Neural cell (in vitro differentiated cells): Measurements from ENCODE around the gene ONECUT3. TPM values are rescaled to one million over a fixed set of nuclear protein-coding genes. Genes with fewer than 3 reads are reported as not detected.

Experiments used
- H2AFZ ChIP-seq: fragments of 200-600, 300-800 bp; sonication (generic), shearing (Covaris generic); 2 replicates; pipeline ENCODE4 v1.6.0; 2014; ENCODE audit warnings: low read depth, mild to moderate bottlenecking, antibody characterized with exemption, low read length, moderate library complexity
- H3F3A ChIP-seq: fragments of 200-600 bp; shearing (Covaris generic); 2 replicates; pipeline ENCODE4 v1.6.1; 2016; ENCODE audit warnings: mild to moderate bottlenecking, moderate library complexity, mixed read lengths, antibody characterized with exemption, low read length; ENCODE audit not compliant: insufficient read depth, poor library complexity, severe bottlenecking
- H3K27ac ChIP-seq: fragments of 200-600, 300-800 bp; sonication (generic), shearing (Covaris generic); 2 replicates; pipeline ENCODE4 v1.5.1; 2014; ENCODE audit warnings: mild to moderate bottlenecking, low read length, moderate library complexity
- H3K27me3 ChIP-seq: fragments of 300-800, 200-600 bp; sonication (generic), shearing (Covaris generic); 2 replicates; pipeline ENCODE4 v1.6.0; 2014; ENCODE audit warnings: mild to moderate bottlenecking, low read depth, low read length, moderate library complexity; ENCODE audit not compliant: insufficient read depth
- H3K36me3 ChIP-seq: fragments of 300-800, 200-600 bp; sonication (generic), shearing (Covaris generic); 2 replicates; pipeline ENCODE4 v1.5.1; 2014; ENCODE audit warnings: mild to moderate bottlenecking, antibody characterized with exemption, low read length, moderate library complexity; ENCODE audit not compliant: insufficient read depth
- H3K4me2 ChIP-seq: fragments of 300-800, 200-600 bp; sonication (generic), shearing (Covaris generic); 2 replicates; pipeline ENCODE4 v1.6.0; 2014; ENCODE audit warnings: mild to moderate bottlenecking, low read length
- H3K4me3 ChIP-seq: fragments of 300-800, 200-600 bp; sonication (generic), shearing (Covaris generic); 2 replicates; pipeline ENCODE4 v1.5.1; 2014; ENCODE audit warnings: mild to moderate bottlenecking, low read length, moderate library complexity
- H3K79me2 ChIP-seq: fragments of 200-600 bp; shearing (Covaris generic); replicated peaks from 2 replicates; pipeline ENCODE4 v1.6.0; 2014; ENCODE audit warnings: mild to moderate bottlenecking, low read length, moderate library complexity; ENCODE audit not compliant: insufficient read depth
- H3K9ac ChIP-seq: fragments of 300-800, 200-600 bp; sonication (generic), shearing (Covaris generic); 2 replicates; pipeline ENCODE4 v1.6.1; 2016; ENCODE audit warnings: mild to moderate bottlenecking, low read length, mixed read lengths
- H3K9me2 ChIP-seq: fragments of 200-600 bp; shearing (Covaris generic); 2 replicates; pipeline ENCODE4 v1.6.1; 2016; ENCODE audit warnings: mild to moderate bottlenecking, low read length, mixed read lengths; ENCODE audit not compliant: insufficient read depth
- H3K9me3 ChIP-seq: fragments of 200-600, 300-800 bp; sonication (generic), shearing (Covaris generic); 2 replicates; pipeline ENCODE4 v1.6.1; 2016; ENCODE audit warnings: mild to moderate bottlenecking, mixed run types, low read length, moderate library complexity, mixed read lengths
- H4K20me1 ChIP-seq: fragments of 200-600 bp; shearing (Covaris generic); 2 replicates; pipeline ENCODE4 v1.6.1; 2016; ENCODE audit warnings: mild to moderate bottlenecking, mixed run types; ENCODE audit not compliant: insufficient read depth
- EP300 ChIP-seq: fragments of 450-650 bp; conservative IDR thresholded peaks from 2 replicates; pipeline ENCODE4 v1.6.1; 2014; ENCODE audit warnings: antibody characterized with exemption, mild to moderate bottlenecking, moderate library complexity; ENCODE audit not compliant: poor library complexity, severe bottlenecking
- EZH2 ChIP-seq: fragments of 200-600, 300-800 bp; shearing (Covaris generic), sonication (generic); IDR thresholded peaks from 2 replicates; pipeline ENCODE4 v1.6.1; 2014; ENCODE audit warnings: antibody characterized with exemption, low read length, borderline replicate concordance, mild to moderate bottlenecking; ENCODE audit not compliant: insufficient read depth, poor library complexity, severe bottlenecking
- MXI1 ChIP-seq: fragments of 450-650 bp; conservative IDR thresholded peaks from 2 replicates; pipeline ENCODE4 v1.6.1; 2014; ENCODE audit warnings: antibody characterized with exemption, mild to moderate bottlenecking; ENCODE audit not compliant: poor library complexity, severe bottlenecking
- POLR2AphosphoS5 ChIP-seq: IDR thresholded peaks from 2 replicates; pipeline ENCODE4 v1.6.1; 2012
- RAD21 ChIP-seq: fragments of 450-650 bp; conservative IDR thresholded peaks from 2 replicates; pipeline ENCODE4 v1.6.1; 2014; ENCODE audit warnings: antibody characterized with exemption, mild to moderate bottlenecking, moderate library complexity
- SMC3 ChIP-seq: fragments of 450-650 bp; conservative IDR thresholded peaks from 2 replicates; pipeline ENCODE4 v1.6.1; 2014; ENCODE audit warnings: antibody characterized with exemption, mild to moderate bottlenecking, moderate library complexity; ENCODE audit not compliant: poor library complexity
- TAF1 ChIP-seq: IDR thresholded peaks from 2 replicates; pipeline ENCODE4 v1.6.1; 2012; ENCODE audit warnings: low read depth
- polyA plus RNA-seq: library from polyadenylated mRNA; depleted of rRNA; stranded (reverse); fragments of >200 nt; gene quantifications from 2 replicates; pipeline ENCODE4 v1.2.3, GENCODE V29; 2014
- TF ChIP-seq, protein P1 (sequence below): IDR thresholded peaks from 2 replicates; pipeline ENCODE4 v1.6.1; 2012; ENCODE audit warnings: borderline replicate concordance
- TF ChIP-seq, protein P2 (sequence below): fragments of 450-650 bp; IDR thresholded peaks from 2 replicates; pipeline ENCODE4 v1.5.1; 2014; ENCODE audit warnings: antibody characterized with exemption, mild to moderate bottlenecking, moderate library complexity; ENCODE audit not compliant: poor library complexity, severe bottlenecking

Gene ONECUT3
- polyA plus RNA-seq, 1 donor from 2014 or later, result 0.45 TPM

DNA sequence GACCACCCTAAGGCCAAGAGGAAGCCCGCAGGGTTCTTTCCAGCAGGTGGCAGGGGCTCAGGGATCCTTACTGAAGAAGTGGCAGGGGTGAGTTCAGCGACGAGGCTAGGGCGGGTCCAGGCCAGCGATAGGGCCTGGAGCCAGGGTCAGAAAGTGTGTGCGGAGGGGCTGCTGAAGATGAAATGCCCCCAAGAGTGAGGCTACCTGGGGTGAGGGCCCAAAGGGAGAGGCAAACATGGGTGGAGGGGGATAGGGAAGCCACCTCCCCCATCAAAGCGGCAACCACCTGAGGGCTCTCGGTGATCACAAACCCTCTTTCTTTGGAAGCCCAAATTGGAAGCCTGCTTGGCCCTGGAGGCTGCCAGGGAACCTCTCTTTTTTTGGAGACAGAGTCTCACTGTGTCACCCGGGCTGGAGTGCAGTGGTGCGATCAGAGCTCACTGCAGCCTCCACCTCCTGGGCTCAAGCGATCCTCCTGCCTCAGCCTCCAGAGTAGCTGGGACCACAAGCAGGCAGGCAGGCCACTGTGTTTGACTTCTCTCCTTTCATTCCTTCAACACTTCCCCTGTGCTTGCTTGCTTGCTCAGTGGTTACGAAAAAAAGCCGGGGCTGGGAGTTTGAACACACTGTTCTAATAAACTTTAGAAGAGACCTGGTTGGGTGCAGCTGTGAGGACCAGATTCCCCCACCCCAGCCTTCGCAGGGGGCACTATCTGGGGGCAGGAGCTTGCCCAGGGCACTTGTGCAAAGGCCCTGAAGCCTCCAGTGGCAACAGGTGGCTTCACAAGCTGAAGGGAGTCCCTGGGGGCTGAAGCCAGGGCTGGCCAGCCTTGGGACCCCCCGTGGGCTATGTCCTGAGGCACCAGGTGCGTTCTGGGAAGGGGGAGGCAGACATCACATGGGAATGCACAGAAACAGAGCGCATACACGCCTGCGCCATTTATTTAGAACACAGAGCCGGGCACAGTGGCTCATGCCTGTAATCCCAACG, 60.2 kb downstream of the ONECUT3 start:
- no peaks in the 10 kb centered on the region for H3K9me3 ChIP-seq
- no peaks in the 10 kb centered on the region for H3K27me3 ChIP-seq
- TF ChIP-seq TAF1, result no peak
- TF ChIP-seq SMC3, result peak; percentile 37
- peak overlapping the region; percentile 71 for H3K9ac ChIP-seq
- H4K20me1 ChIP-seq, result no peaks in the 10 kb centered on the region
- H3K4me3 ChIP-seq, result peak overlapping the region; percentile 81
- no peaks in the 10 kb centered on the region for H3F3A ChIP-seq
- no peak overlapping the region for H3K27ac ChIP-seq
- H3K4me2 ChIP-seq, result peak overlapping the region; percentile 77
- no peaks in the 10 kb centered on the region for H3K9me2 ChIP-seq
- H3K79me2 ChIP-seq, result no peaks in the 10 kb centered on the region
- no peaks in the 10 kb centered on the region for H3K36me3 ChIP-seq
- H2AFZ ChIP-seq, result no peak overlapping the region

DNA sequence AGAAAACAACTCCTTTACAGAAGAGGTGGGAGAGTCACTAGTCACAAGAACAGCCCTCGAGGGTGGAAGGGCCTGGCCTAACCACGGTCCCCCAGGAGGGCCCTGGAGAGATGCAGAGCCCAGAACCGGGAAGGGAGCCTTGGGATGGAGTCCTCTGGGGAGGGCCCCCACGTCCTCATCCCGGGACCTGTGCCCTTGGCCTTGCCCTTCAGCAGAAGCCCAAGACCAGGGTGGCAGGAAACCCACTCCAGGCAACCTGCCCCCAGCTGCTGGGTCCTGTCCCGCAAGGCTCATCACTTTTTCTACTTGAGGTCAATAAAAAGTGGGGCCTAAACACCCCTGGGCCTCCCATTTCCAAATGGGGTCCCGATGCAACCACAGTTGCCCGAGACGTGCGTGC, 61.1 kb downstream of the ONECUT3 start:
- H3F3A ChIP-seq, result no peaks in the 10 kb centered on the region
- no peaks in the 10 kb centered on the region for H4K20me1 ChIP-seq
- H3K9ac ChIP-seq, result no peak overlapping the region
- H3K27ac ChIP-seq, result no peak overlapping the region
- no peaks in the 10 kb centered on the region for H3K9me3 ChIP-seq
- H3K79me2 ChIP-seq, result no peaks in the 10 kb centered on the region
- H3K36me3 ChIP-seq, result no peaks in the 10 kb centered on the region
- H3K9me2 ChIP-seq, result no peaks in the 10 kb centered on the region
- TF ChIP-seq RAD21, result no peak
- H3K4me3 ChIP-seq, result no peak overlapping the region
- H3K27me3 ChIP-seq, result no peaks in the 10 kb centered on the region
- no peak overlapping the region for H3K4me2 ChIP-seq
- H2AFZ ChIP-seq, result no peak overlapping the region

DNA sequence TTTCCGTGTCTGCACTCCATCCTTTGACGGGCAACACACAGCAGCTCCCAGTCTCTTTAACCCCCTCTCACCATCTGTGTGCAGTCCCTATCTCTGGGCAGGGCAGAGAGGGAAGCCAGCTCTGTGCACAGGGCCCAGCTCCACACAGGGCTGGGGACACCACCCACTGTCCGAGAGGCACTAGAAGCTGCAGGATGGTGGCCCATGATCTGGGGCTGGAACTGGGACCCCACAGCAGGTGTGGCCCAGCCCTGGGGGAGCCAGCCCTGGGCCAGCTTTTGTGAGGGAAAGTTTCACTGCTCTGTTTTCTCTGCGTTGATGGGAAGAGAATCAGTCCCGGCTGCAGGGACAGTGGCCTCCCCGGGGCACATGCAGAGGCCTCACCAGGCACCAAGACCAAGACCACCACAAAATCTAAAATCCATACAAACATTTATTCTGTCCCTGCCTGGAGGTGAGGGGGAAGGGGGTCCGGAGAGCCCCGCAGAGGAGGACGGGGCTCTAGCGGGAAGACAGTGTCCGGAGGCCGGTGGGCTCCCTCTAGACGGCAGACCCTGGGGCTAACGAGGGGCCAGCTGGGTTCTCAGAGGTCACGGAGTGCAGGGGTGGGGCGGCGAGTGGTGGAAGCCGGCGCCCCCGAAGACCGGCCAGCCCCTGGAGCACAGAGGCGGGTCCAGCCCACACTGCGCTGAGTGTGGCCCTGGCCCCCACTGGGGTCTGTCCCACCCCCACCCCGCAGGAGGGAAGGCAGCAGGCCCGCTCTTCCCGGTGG, 61.7 kb downstream of the ONECUT3 start:
- H2AFZ ChIP-seq, result no peak overlapping the region
- TF ChIP-seq MXI1, result no peak

DNA sequence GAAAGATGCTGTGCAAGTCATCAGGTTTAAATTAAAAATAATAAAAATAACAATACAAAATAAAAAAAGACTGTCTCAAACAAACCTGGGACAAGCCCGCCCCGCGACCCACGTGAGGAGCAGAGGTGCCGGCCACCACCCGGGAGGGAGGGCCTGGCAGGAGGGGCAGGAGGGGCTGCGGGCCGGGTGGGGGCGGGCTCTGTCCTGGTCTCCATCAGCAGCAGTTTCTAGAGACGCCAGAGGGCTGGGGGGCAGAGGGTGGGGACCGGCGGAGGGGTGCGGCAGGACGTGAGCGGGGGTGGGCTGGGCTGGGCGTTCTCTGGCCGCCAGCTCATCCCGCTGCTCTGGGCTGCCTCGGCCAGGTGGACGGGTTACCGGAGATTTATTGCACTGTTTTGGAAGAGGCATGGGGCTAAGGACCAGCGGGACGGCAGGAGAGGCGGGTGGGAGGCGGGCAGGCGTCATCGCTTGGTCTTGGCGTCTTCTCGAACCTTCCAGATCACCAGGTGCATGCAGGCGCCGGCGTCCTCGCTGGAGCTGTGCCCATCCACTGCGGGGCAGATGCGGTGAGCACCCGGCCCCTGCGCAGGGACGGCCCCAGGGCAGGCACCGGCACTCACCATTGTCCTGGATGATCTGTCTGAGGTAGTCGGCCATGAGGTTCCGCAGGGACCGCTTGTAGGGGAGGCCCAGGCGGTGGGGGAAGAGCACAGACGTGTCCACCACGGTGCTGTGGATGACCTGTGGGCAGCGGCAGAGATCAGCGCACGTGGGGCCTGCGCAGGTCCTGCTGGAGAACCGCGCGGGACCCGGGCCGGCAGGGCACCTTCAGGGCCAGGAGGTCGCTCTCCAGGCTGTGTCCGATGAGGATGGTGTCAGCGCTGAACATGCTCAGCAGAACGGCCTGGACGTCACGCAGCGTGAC, 62.6 kb downstream of the ONECUT3 start:
- no peaks in the 10 kb centered on the region for H3K9me3 ChIP-seq
- H3K4me2 ChIP-seq, result no peak overlapping the region
- no peaks in the 10 kb centered on the region for H3K9me2 ChIP-seq
- H3K9ac ChIP-seq, result no peak overlapping the region
- H3K4me3 ChIP-seq, result no peak overlapping the region
- no peaks in the 10 kb centered on the region for H4K20me1 ChIP-seq
- H3K79me2 ChIP-seq, result no peaks in the 10 kb centered on the region
- no peak overlapping the region for H3K27ac ChIP-seq
- no peaks in the 10 kb centered on the region for H3K36me3 ChIP-seq
- no peaks in the 10 kb centered on the region for H3K27me3 ChIP-seq
- no peak overlapping the region for H2AFZ ChIP-seq
- H3F3A ChIP-seq, result no peaks in the 10 kb centered on the region
- TF ChIP-seq RAD21 (no peak), TAF1 (no peak), MXI1 (no peak), EZH2 (no peak), POLR2AphosphoS5 (no peak), EP300 (no peak)
- TF ChIP-seq, protein P1, sequence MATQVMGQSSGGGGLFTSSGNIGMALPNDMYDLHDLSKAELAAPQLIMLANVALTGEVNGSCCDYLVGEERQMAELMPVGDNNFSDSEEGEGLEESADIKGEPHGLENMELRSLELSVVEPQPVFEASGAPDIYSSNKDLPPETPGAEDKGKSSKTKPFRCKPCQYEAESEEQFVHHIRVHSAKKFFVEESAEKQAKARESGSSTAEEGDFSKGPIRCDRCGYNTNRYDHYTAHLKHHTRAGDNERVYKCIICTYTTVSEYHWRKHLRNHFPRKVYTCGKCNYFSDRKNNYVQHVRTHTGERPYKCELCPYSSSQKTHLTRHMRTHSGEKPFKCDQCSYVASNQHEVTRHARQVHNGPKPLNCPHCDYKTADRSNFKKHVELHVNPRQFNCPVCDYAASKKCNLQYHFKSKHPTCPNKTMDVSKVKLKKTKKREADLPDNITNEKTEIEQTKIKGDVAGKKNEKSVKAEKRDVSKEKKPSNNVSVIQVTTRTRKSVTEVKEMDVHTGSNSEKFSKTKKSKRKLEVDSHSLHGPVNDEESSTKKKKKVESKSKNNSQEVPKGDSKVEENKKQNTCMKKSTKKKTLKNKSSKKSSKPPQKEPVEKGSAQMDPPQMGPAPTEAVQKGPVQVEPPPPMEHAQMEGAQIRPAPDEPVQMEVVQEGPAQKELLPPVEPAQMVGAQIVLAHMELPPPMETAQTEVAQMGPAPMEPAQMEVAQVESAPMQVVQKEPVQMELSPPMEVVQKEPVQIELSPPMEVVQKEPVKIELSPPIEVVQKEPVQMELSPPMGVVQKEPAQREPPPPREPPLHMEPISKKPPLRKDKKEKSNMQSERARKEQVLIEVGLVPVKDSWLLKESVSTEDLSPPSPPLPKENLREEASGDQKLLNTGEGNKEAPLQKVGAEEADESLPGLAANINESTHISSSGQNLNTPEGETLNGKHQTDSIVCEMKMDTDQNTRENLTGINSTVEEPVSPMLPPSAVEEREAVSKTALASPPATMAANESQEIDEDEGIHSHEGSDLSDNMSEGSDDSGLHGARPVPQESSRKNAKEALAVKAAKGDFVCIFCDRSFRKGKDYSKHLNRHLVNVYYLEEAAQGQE, result no peak
- TF ChIP-seq, protein P2, sequence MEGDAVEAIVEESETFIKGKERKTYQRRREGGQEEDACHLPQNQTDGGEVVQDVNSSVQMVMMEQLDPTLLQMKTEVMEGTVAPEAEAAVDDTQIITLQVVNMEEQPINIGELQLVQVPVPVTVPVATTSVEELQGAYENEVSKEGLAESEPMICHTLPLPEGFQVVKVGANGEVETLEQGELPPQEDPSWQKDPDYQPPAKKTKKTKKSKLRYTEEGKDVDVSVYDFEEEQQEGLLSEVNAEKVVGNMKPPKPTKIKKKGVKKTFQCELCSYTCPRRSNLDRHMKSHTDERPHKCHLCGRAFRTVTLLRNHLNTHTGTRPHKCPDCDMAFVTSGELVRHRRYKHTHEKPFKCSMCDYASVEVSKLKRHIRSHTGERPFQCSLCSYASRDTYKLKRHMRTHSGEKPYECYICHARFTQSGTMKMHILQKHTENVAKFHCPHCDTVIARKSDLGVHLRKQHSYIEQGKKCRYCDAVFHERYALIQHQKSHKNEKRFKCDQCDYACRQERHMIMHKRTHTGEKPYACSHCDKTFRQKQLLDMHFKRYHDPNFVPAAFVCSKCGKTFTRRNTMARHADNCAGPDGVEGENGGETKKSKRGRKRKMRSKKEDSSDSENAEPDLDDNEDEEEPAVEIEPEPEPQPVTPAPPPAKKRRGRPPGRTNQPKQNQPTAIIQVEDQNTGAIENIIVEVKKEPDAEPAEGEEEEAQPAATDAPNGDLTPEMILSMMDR, result no peak

More for the DNA sequence above, 61.7 kb downstream of the ONECUT3 start:
- H3K79me2 ChIP-seq, result no peaks in the 10 kb centered on the region
- no peaks in the 10 kb centered on the region for H3K9me2 ChIP-seq
- no peaks in the 10 kb centered on the region for H3F3A ChIP-seq
- no peak overlapping the region for H3K27ac ChIP-seq
- no peaks in the 10 kb centered on the region for H3K36me3 ChIP-seq
- no peak overlapping the region for H3K4me2 ChIP-seq
- no peaks in the 10 kb centered on the region for H3K9me3 ChIP-seq
- no peaks in the 10 kb centered on the region for H4K20me1 ChIP-seq
- H3K4me3 ChIP-seq, result no peak overlapping the region
- H3K27me3 ChIP-seq, result no peaks in the 10 kb centered on the region
- H3K9ac ChIP-seq, result no peak overlapping the region
